Measurements from ENCODE around the gene ACCSL. TPM values are rescaled to one million over a fixed set of nuclear protein-coding genes. Genes with fewer than 3 reads are reported as not detected.

ACCSL gene
- total RNA-seq, 2 experiments from 2014 or later: not detected

GRCh38 chr11:44090539-44090938, 42.8 kb downstream of the ACCSL start:
- POLR2A ChIA-PET: no interaction called here
- DNase-seq (no peak), ATAC-seq (no peak)
- Mint-ChIP-seq H3K4me3 (no peak overlapping the region), H3K27me3 (ENCODE audit: low read depth) (peaks cover 12% of the 10 kb centered on the region), H3K36me3 (ENCODE audit: low read depth) (no peaks in the 10 kb centered on the region), H3K9me3 (ENCODE audit: insufficient read depth) (peaks cover 4% of the 10 kb centered on the region), H3K27ac (no peak overlapping the region), H3K4me1 (ENCODE audit: low read depth) (peaks cover 24% of the 10 kb centered on the region)
- CTCF ChIA-PET: interaction anchor here (1.4 to 1.8 kb wide), 2 partner anchors 14 to 24 kb away, joined by 5 to 6 read pairs; partner anchors contain the start of gene ACCS

GRCh38 chr11:44094260-44094868, 46.6 kb downstream of the ACCSL start:
- CTCF ChIA-PET: interaction anchor here (0.6 to 4.6 kb wide), 32 partner anchors 10 to 635 kb away, joined by 3 to 94 read pairs (median 4); partner anchors contain the start of gene ACCS
- DNase-seq (peak; percentile 89), ATAC-seq (peak; percentile 49)
- Mint-ChIP-seq H3K27me3 (ENCODE audit: low read depth) (peaks cover 12% of the 10 kb centered on the region), H3K9me3 (ENCODE audit: insufficient read depth) (no peaks in the 10 kb centered on the region), H3K4me3 (peak overlapping the region; percentile 16), H3K4me1 (ENCODE audit: low read depth) (peaks cover 26% of the 10 kb centered on the region), H3K36me3 (ENCODE audit: low read depth) (no peaks in the 10 kb centered on the region), H3K27ac (no peak overlapping the region)
- POLR2A ChIA-PET: no interaction called here

- Mint-ChIP-seq H3K27ac (no peak within 1 kb of the TSS), H3K4me3 (peak within 1 kb of the TSS; percentile 83), H3K9me3 (ENCODE audit: insufficient read depth) (no peaks in the 10 kb centered on the region), H3K4me1 (ENCODE audit: low read depth) (peaks cover 26% of the 10 kb centered on the region), H3K27me3 (ENCODE audit: low read depth) (peaks cover 9% of the 10 kb centered on the region), H3K36me3 (ENCODE audit: low read depth) (no peaks in the 10 kb centered on the region)
- ChIA-PET CTCF (interaction anchor here (0.8 to 4.6 kb wide), 23 partner anchors 10 to 443 kb away, joined by 3 to 94 read pairs (median 5); no protein-coding TSS in a partner anchor), POLR2A (no interaction called here)
- ATAC-seq: peak; percentile 97
- peak; percentile 88 for DNase-seq
Observed at GRCh38 chr11:44095506-44096359, 48.0 kb downstream of the ACCSL start, which contains the start of gene EXT2. Gene EXT2 (plus strand): TSS chr11:44095678. CDS start chr11:44107713, 12,035 bp downstream.

GRCh38 chr11:44096360-44097185, 48.8 kb downstream of the ACCSL start:
- H3K9me3 Mint-ChIP-seq (ENCODE audit: insufficient read depth): no peaks in the 10 kb centered on the region
- peaks cover 6% of the 10 kb centered on the region for H3K27me3 Mint-ChIP-seq (ENCODE audit: low read depth)
- no peak overlapping the region for H3K27ac Mint-ChIP-seq
- no peaks in the 10 kb centered on the region for H3K36me3 Mint-ChIP-seq (ENCODE audit: low read depth)
- ChIA-PET POLR2A (no interaction called here), CTCF (interaction anchor here (0.8 kb wide), 1 partner anchor 14 kb away, joined by 3 read pairs; no protein-coding TSS in a partner anchor)
- ATAC-seq (no peak), DNase-seq (no peak)
- peak overlapping the region; percentile 83 for H3K4me3 Mint-ChIP-seq
- H3K4me1 Mint-ChIP-seq (ENCODE audit: low read depth): peaks cover 26% of the 10 kb centered on the region

GRCh38 chr11:44097821-44098220, 50.0 kb downstream of the ACCSL start:
- Mint-ChIP-seq H3K27ac (no peak overlapping the region), H3K36me3 (ENCODE audit: low read depth) (no peaks in the 10 kb centered on the region), H3K27me3 (ENCODE audit: low read depth) (peaks cover 3% of the 10 kb centered on the region), H3K4me3 (no peak overlapping the region), H3K9me3 (ENCODE audit: insufficient read depth) (no peaks in the 10 kb centered on the region), H3K4me1 (ENCODE audit: low read depth) (peaks cover 26% of the 10 kb centered on the region)
- ChIA-PET POLR2A (no interaction called here), CTCF (no interaction called here)
- ATAC-seq: no peak
- DNase-seq: no peak

GRCh38 chr11:44101098-44101497, 53.3 kb downstream of the ACCSL start:
- ATAC-seq (no peak), DNase-seq (no peak)
- Mint-ChIP-seq H3K27ac (no peak overlapping the region), H3K27me3 (ENCODE audit: low read depth) (no peaks in the 10 kb centered on the region), H3K9me3 (ENCODE audit: insufficient read depth) (no peaks in the 10 kb centered on the region), H3K36me3 (ENCODE audit: low read depth) (peaks cover 2% of the 10 kb centered on the region), H3K4me3 (no peak overlapping the region), H3K4me1 (ENCODE audit: low read depth) (peaks cover 13% of the 10 kb centered on the region)
- POLR2A ChIA-PET: no interaction called here
- CTCF ChIA-PET: interaction anchor here (1.3 to 1.8 kb wide), 2 partner anchors 9 to 99 kb away, joined by 5 to 6 read pairs; no protein-coding TSS in a partner anchor

- Mint-ChIP-seq H3K36me3 (ENCODE audit: low read depth) (peaks cover 2% of the 10 kb centered on the region), H3K27ac (no peak overlapping the region), H3K4me3 (no peak overlapping the region), H3K27me3 (ENCODE audit: low read depth) (no peaks in the 10 kb centered on the region), H3K4me1 (ENCODE audit: low read depth) (peaks cover 2% of the 10 kb centered on the region), H3K9me3 (ENCODE audit: insufficient read depth) (no peaks in the 10 kb centered on the region)
- DNase-seq: no peak
- CTCF ChIA-PET: interaction anchor here (0.8 to 4.9 kb wide), 12 partner anchors 10 to 1667 kb away, joined by 3 to 94 read pairs (median 4); partner anchors contain the start of genes ACCS and EXT2
- POLR2A ChIA-PET: no interaction called here
- ATAC-seq: no peak
Observed at GRCh38 chr11:44104481-44105294, 56.9 kb downstream of the ACCSL start.

- Mint-ChIP-seq H3K4me1 (ENCODE audit: low read depth) (peaks cover 8% of the 10 kb centered on the region), H3K27ac (no peak overlapping the region), H3K9me3 (ENCODE audit: insufficient read depth) (no peaks in the 10 kb centered on the region), H3K27me3 (ENCODE audit: low read depth) (no peaks in the 10 kb centered on the region), H3K4me3 (no peak overlapping the region), H3K36me3 (ENCODE audit: low read depth) (peaks cover 4% of the 10 kb centered on the region)
- DNase-seq: no peak
- ChIA-PET POLR2A (no interaction called here), CTCF (interaction anchor here (0.9 to 4.9 kb wide), 2 partner anchors 14 to 79 kb away, joined by 3 to 94 read pairs; partner anchors contain the start of gene EXT2)
- no peak for ATAC-seq
Observed at GRCh38 chr11:44108260-44108659, 60.5 kb downstream of the ACCSL start.

Other genes with a start within 250 kb of the ACCSL start
- gene ALKBH3, start 167.2 kb upstream of the ACCSL start, total RNA-seq: 10 to 100 TPM; 43.7 to 49.1 TPM
- gene C11orf96, start 105.3 kb upstream of the ACCSL start, total RNA-seq: 1 to 10 TPM in 1 of 2 experiments, under 1 TPM in 1; 0.55 to 1.1 TPM
- gene ACCS, start 18.3 kb downstream of the ACCSL start, total RNA-seq: 1 to 10 TPM; 8.7 to 9.0 TPM
- 10 to 100 TPM; 18.4 to 22.5 TPM for gene EXT2, start 47.7 kb downstream of the ACCSL start, total RNA-seq

Measured in activated CD8-positive, alpha-beta T cell treated with anti-CD3 and anti-CD28 coated beads, Interleukin-2, amount 10 ng/mL, durations not matched to agents 7 days and 5 days (primary cell).